Left ventricle myocardium inferior (tissue), 1 donor: Measurements from ENCODE around the gene THBS1. TPM values are rescaled to one million over a fixed set of nuclear protein-coding genes. Genes with fewer than 3 reads are reported as not detected.

Experiments
- DNase-seq: peaks from one replicate; pipeline ENCODE4 v3.0.0-alpha.2; 2020
- H3K27ac ChIP-seq: fragments of 200-600 bp; replicated peaks from 2 replicates; pipeline ENCODE4 v1.8.0; 2021
- H3K27me3 ChIP-seq: fragments of 200-600 bp; 2 replicates; pipeline ENCODE4 v1.8.0; 2021; ENCODE audit warnings: low read depth
- H3K36me3 ChIP-seq: fragments of 200-600 bp; 2 replicates; pipeline ENCODE4 v1.8.0; 2021
- H3K4me1 ChIP-seq: fragments of 200-600 bp; 2 replicates; pipeline ENCODE4 v1.8.0; 2021
- H3K4me3 ChIP-seq: fragments of 200-600 bp; 2 replicates; pipeline ENCODE4 v1.8.0; 2021; ENCODE audit warnings: mild to moderate bottlenecking, moderate library complexity
- H3K9me3 ChIP-seq: fragments of 200-600 bp; replicated peaks from 2 replicates; pipeline ENCODE4 v1.8.0; 2021
- CTCF ChIP-seq: fragments of 200-600 bp; IDR thresholded peaks from 2 replicates; pipeline ENCODE4 v1.8.0; 2021; ENCODE audit warnings: antibody characterized with exemption, mild to moderate bottlenecking, borderline replicate concordance
- intact Hi-C: fragments of 100-400 bp; cut with micrococcal nuclease; formaldehyde crosslinking; loops from one replicate; pipeline ENCODE4 v1.11.0; 2022
- total RNA-seq: library from RNA; stranded (reverse); fragmentation: NEBNext Ultra II Directional; extraction: Animal tissue kit (Norgen Biotek cat#: 25700); gene quantifications from one replicate; pipeline ENCODE4 v1.2.1, GENCODE V29; 2021
- donor health status: DM: no; HTN: yes; CAD: no; lungs with severe emphysema.

Gene THBS1
- total RNA-seq, 1 donor from 2014 or later = 47.4 TPM

DNA sequence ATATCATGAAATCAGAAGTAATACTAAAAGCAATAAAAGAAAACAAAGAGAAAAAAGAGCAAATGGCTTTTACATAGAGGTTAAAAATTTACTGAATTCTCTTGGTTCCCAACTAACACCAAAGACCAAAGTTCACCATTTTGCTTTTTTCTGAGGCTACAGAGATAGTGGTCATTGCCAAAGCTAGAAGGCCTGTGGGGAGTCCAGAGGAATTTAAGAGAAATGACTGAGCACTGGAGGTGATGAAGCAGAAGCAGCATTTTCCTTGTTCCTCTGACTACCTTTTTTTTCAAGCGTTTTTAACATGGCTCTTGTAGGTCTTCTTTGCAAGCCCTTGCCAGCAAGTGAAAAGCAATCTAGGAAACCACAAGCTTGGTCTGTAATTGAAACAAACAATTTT, 58.2 kb downstream of the THBS1 start:
- no peak overlapping the region for H3K27ac ChIP-seq
- H3K27me3 ChIP-seq = no peaks in the 10 kb centered on the region
- DNase-seq = no peak
- no peak for TF ChIP-seq CTCF
- peaks cover 9% of the 10 kb centered on the region for H3K4me1 ChIP-seq
- no peaks in the 10 kb centered on the region for H3K9me3 ChIP-seq
- intact Hi-C loops = no loop called here
- no peak overlapping the region for H3K4me3 ChIP-seq
- no peaks in the 10 kb centered on the region for H3K36me3 ChIP-seq

DNA sequence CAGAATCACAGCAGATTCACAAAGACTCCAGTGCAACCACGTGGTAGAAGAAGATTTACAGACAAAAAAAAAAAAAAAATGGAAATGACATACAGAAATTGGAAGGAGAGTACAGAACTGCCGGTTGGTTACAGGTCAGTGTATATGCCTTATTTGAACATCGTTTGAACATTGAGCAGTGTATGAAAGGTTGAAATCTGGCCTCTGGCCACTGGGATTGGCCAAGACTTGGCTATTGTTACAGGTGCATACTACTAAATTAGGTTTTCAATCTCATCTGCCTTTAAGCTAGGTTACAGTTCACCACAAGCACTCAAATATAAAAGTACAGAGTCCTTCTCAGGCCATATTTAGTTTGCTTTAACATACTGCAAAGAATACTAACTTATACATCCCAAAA, 59.8 kb downstream of the THBS1 start:
- no peak for DNase-seq

DNA sequence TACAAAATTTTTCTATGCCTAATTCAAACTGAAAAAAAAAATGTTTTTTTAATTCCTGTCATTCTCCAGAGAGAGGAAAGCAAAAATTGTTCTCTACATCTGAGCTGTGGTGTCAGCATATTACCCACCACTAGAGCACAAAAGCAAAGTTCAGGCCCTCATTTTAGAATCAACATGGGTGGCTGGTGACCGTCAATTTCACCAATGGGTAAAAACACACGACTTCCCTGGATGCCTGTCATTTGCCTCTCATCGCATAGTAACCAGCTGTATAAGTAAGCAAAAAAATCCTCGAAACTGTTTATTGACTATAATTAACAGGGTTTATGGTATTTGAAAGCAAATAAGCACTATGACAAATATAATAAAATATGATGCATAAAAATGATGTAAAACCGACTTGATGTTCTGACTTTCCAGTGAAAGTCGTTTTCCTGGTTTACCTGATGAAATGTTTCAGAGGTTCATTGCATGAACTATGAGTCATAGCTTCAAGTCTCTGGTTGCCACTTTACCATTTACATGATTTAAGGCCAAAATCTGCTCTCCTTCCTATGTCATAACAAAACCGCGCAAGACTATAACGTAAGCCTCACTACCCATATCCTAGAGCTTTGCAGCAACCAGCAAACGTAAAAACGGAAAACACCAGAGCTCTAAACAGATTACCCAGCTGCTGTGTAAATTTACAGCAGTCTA, 60.5 kb downstream of the THBS1 start:
- intact Hi-C loops = no loop called here
- H3K4me1 ChIP-seq = peaks cover 23% of the 10 kb centered on the region

More for the DNA sequence above, 59.8 kb downstream of the THBS1 start:
- H3K27ac ChIP-seq = no peak overlapping the region
- no peak overlapping the region for H3K4me3 ChIP-seq
- no peaks in the 10 kb centered on the region for H3K9me3 ChIP-seq
- H3K4me1 ChIP-seq = peaks cover 22% of the 10 kb centered on the region
- intact Hi-C loops = no loop called here
- H3K36me3 ChIP-seq = no peaks in the 10 kb centered on the region
- no peak for TF ChIP-seq CTCF
- no peaks in the 10 kb centered on the region for H3K27me3 ChIP-seq

DNA sequence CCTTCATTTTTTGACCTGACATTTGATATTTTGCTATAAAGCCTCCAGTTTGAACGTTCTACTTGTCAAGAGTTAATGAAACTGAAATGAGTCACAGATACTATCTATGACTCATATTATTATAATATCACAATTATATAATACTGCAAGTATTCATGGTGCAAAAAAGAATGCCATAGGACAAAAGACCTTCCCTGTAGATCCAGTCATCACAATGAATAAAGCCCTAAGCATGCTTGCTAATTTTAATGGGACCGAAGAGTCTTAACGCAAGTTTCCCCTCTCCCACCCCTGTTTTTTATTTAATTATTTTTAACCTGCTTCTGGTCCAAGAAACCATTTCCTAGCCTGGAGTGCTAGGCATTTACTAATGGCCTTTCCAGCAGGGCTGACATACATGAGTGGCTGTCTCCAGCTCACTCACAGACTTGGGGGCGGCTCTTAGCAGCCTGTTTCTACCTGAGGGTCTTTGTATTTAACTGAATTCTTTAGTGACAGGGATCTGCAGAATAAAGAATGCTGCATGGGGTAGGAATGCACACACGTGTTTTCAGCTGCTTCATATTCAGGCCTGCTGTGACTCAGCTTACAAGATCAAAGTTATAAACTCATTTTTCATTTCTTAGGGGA, 61.2 kb downstream of the THBS1 start:
- intact Hi-C loops = no loop called here
- no peak overlapping the region for H3K27ac ChIP-seq

More for the DNA sequence above, 60.5 kb downstream of the THBS1 start:
- H3K27me3 ChIP-seq = no peaks in the 10 kb centered on the region
- no peak for DNase-seq
- no peak overlapping the region for H3K27ac ChIP-seq
- H3K4me3 ChIP-seq = no peak overlapping the region
- TF ChIP-seq CTCF = no peak
- H3K36me3 ChIP-seq = no peaks in the 10 kb centered on the region
- H3K9me3 ChIP-seq = no peaks in the 10 kb centered on the region

GRCh38 chr15:39643727-39644126, 62.8 kb downstream of the THBS1 start:
- no peaks in the 10 kb centered on the region for H3K9me3 ChIP-seq
- H3K4me1 ChIP-seq = peaks cover 23% of the 10 kb centered on the region
- H3K36me3 ChIP-seq = no peaks in the 10 kb centered on the region
- H3K4me3 ChIP-seq = no peak overlapping the region
- no peak for DNase-seq
- H3K27ac ChIP-seq = no peak overlapping the region
- TF ChIP-seq CTCF = no peak
- intact Hi-C loops = no loop called here
- H3K27me3 ChIP-seq = no peaks in the 10 kb centered on the region

More for the DNA sequence above, 61.2 kb downstream of the THBS1 start:
- Histone ChIP-seq H3K27me3 (no peaks in the 10 kb centered on the region), H3K36me3 (no peaks in the 10 kb centered on the region), H3K9me3 (no peaks in the 10 kb centered on the region), H3K4me3 (no peak overlapping the region), H3K4me1 (peaks cover 23% of the 10 kb centered on the region)
- TF ChIP-seq CTCF = no peak
- no peak for DNase-seq
